GM12801 (cell line): ENCODE data around the gene DDIT4.

Experiments
- CTCF ChIP-seq: IDR thresholded peaks from one replicate; pipeline ENCODE4 v1.5.1; 2011; ENCODE audit warnings: control low read depth; ENCODE audit not compliant: insufficient read length; ENCODE audit errors: extremely low read depth

Gene DDIT4

DNA sequence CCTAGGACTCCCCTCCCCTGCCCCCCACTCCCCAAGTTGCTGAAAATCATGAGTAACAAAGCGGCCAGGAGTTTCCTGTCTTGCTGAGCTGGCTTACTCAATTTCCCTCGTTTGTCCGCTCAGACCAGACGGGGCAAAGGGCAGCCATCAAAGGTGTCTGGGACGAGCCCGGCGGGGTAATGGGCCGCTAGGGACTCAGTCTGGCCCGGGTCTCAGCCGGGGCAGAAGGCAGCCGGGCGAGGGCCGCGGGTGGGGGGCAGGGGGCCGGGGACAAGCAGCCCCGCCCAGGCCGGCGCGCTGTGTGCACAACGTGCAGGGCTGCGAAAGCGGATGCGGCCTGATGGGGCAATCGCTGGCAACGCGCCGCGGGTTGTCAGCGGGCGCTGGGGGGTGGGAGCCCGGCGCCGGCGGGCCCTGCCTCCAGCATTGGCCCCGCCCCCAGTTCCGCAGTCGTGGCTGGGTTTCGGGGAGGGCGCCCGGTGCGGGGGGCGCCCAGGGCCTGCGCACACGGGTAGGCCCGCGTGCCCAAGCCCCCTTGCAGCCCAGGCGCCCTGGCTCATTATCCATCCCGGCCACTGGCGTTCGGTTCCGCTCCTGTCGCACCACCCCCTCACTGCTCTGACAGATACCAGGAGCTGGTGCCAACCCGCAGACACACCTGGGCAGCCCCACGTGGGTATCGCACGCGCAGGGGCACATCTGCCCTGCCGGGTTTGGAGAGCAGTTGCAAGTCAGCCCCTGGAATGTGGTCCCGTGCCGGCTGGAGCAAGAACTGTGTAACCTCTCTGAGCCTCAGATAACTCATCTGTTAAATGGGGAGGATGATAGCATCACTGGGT, 45.9 kb downstream of the DDIT4 start:
- no peak for TF ChIP-seq CTCF

GRCh38 chr10:72320676-72321247, 47.0 kb downstream of the DDIT4 start:
- no peak for TF ChIP-seq CTCF

GRCh38 chr10:72321248-72322029, 47.7 kb downstream of the DDIT4 start:
- TF ChIP-seq CTCF, result no peak

DNA sequence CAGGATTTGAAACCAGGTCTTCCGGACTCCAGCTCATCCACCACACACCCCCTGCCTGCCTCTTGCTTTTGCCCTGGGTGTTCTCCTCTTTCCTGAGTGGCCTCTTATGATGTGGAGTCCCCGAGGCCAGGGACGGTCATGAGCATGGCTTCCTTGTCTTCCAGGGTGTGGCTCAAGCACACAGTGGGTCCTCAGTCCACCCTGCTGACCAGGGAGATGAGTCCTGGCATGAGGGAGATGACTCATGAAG, 48.2 kb downstream of the DDIT4 start:
- TF ChIP-seq CTCF, result no peak

- no peak for TF ChIP-seq CTCF
These were observed 48.7 kb downstream of the DDIT4 start for GRCh38 chr10:72322280-72323058.

- no peak for TF ChIP-seq CTCF
These were observed 49.5 kb downstream of the DDIT4 start for GRCh38 chr10:72323108-72323749.
